Mesenchymal stem cell (in vitro differentiated cells and primary cell): Measurements from ENCODE around the gene POM121.
"Not testable (repeated sequence)": the region's sequence is repeated elsewhere in the genome, so short reads cannot be mapped to it uniquely, and the experiment has no call there.

Source experiments
- DNase-seq: peaks from one replicate; pipeline ENCODE4 v3.0.0-alpha.2; 2013
- H2AFZ ChIP-seq: one replicate; pipeline ENCODE4 v1.6.1; 2013; ENCODE audit warnings: low read depth, mild to moderate bottlenecking, control low read depth, inconsistent platforms, low read length, moderate library complexity
- H2AK5ac ChIP-seq: 2 replicates; pipeline ENCODE4 v1.6.1; 2013; ENCODE audit warnings: low read length, moderate library complexity, mild to moderate bottlenecking, inconsistent platforms; ENCODE audit not compliant: severe bottlenecking
- H2BK120ac ChIP-seq: one replicate; pipeline ENCODE4 v1.6.1; 2013; ENCODE audit warnings: low read depth, mild to moderate bottlenecking, inconsistent platforms, low read length, moderate library complexity
- H2BK12ac ChIP-seq, 2 experiments: one replicate each; pipeline ENCODE4 v1.6.1; 2013; ENCODE audit warnings: inconsistent platforms in 2 of 2, low read length in 2 of 2, mild to moderate bottlenecking in 2 of 2, moderate library complexity in 2 of 2, control low read depth in 1 of 2
- H2BK15ac ChIP-seq: one replicate; pipeline ENCODE4 v1.6.1; 2013; ENCODE audit warnings: mild to moderate bottlenecking, low read depth, inconsistent platforms; ENCODE audit not compliant: poor library complexity, severe bottlenecking
- H2BK5ac ChIP-seq: 2 replicates; pipeline ENCODE4 v1.6.1; 2013; ENCODE audit warnings: low read depth, mild to moderate bottlenecking, low read length, control low read depth, inconsistent platforms; ENCODE audit not compliant: poor library complexity, severe bottlenecking
- H3K14ac ChIP-seq, 2 experiments: one replicate each; pipeline ENCODE4 v1.6.1; 2013; ENCODE audit warnings: inconsistent platforms in 2 of 2, low read length in 2 of 2, control low read depth in 1 of 2, mild to moderate bottlenecking in 1 of 2, moderate library complexity in 1 of 2
- H3K18ac ChIP-seq, 2 experiments: one replicate each; pipeline ENCODE4 v1.6.1; 2013; ENCODE audit warnings: inconsistent platforms in 2 of 2, low read length in 2 of 2, control low read depth in 1 of 2, low read depth in 1 of 2, mild to moderate bottlenecking in 1 of 2
- H3K23ac ChIP-seq, 2 experiments: one replicate each; pipeline ENCODE4 v1.6.1; 2013; ENCODE audit warnings: inconsistent platforms in 2 of 2, low read length in 2 of 2, mild to moderate bottlenecking in 2 of 2, moderate library complexity in 2 of 2, control low read depth in 1 of 2
- H3K27ac ChIP-seq: 2 replicates; pipeline ENCODE4 v1.5.1; 2013; ENCODE audit warnings: mild to moderate bottlenecking, moderate library complexity, low read length, control low read depth, inconsistent platforms; ENCODE audit not compliant: poor library complexity, severe bottlenecking
- H3K27me3 ChIP-seq, 2 experiments: 2 replicates each; pipeline versions ENCODE4 v1.6.1 to v1.7.0; 2013; ENCODE audit warnings: low read length in 2 of 2, mild to moderate bottlenecking in 2 of 2, moderate library complexity in 2 of 2, control low read depth in 1 of 2, inconsistent platforms in 1 of 2; ENCODE audit not compliant: control insufficient read depth in 1 of 2, insufficient read depth in 1 of 2
- H3K36me3 ChIP-seq, 2 experiments: 2 replicates each; pipeline versions ENCODE4 v1.6.1 to v1.7.0; 2013; ENCODE audit warnings: low read length in 2 of 2, control low read depth in 1 of 2, inconsistent platforms in 1 of 2, low read depth in 1 of 2, mild to moderate bottlenecking in 1 of 2; ENCODE audit not compliant: insufficient read depth in 2 of 2, control insufficient read depth in 1 of 2
- H3K4ac ChIP-seq, 2 experiments: one replicate each; pipeline ENCODE4 v1.6.1; 2013; ENCODE audit warnings: inconsistent platforms in 2 of 2, low read length in 2 of 2, mild to moderate bottlenecking in 2 of 2, moderate library complexity in 2 of 2, control low read depth in 1 of 2, low read depth in 1 of 2
- H3K4me1 ChIP-seq: 2 replicates; pipeline ENCODE4 v1.6.1; 2013; ENCODE audit warnings: low read depth, low read length, control low read depth; ENCODE audit not compliant: control insufficient read depth, insufficient read depth
- H3K4me2 ChIP-seq: 2 replicates; pipeline ENCODE4 v1.6.1; 2013; ENCODE audit warnings: low read length, mild to moderate bottlenecking, inconsistent platforms; ENCODE audit not compliant: poor library complexity, severe bottlenecking
- H3K4me3 ChIP-seq, 2 experiments: 2 replicates each; pipeline versions ENCODE4 v1.5.1 to v1.7.0; 2013; ENCODE audit warnings: low read length in 2 of 2, mild to moderate bottlenecking in 2 of 2, control low read depth in 1 of 2, low read depth in 1 of 2; ENCODE audit not compliant: insufficient read depth in 1 of 2
- H3K79me1 ChIP-seq: replicated peaks from 2 replicates; pipeline ENCODE4 v1.6.1; 2013; ENCODE audit warnings: mild to moderate bottlenecking, control low read depth, low read length, inconsistent platforms; ENCODE audit not compliant: poor library complexity, severe bottlenecking
- H3K9ac ChIP-seq: 2 replicates; pipeline ENCODE4 v1.7.0; 2013; ENCODE audit warnings: mild to moderate bottlenecking, low read length, moderate library complexity
- H3K9me3 ChIP-seq: 2 replicates; pipeline ENCODE4 v1.7.0; 2013; ENCODE audit warnings: mild to moderate bottlenecking, low read length; ENCODE audit not compliant: control insufficient read depth
- H4K8ac ChIP-seq: one replicate; pipeline ENCODE4 v1.6.1; 2013; ENCODE audit warnings: inconsistent platforms, mild to moderate bottlenecking, low read length, moderate library complexity
- H4K91ac ChIP-seq: one replicate; pipeline ENCODE4 v1.6.1; 2013; ENCODE audit warnings: mild to moderate bottlenecking, low read length, inconsistent platforms
- WGBS: methylation state at CpG from one replicate; pipeline ENCODE4 v1.1.7; 2013; ENCODE audit warnings: mixed read lengths; 5-methylcytosine and 5-hydroxymethylcytosine counted together

The POM121 gene

DNA sequence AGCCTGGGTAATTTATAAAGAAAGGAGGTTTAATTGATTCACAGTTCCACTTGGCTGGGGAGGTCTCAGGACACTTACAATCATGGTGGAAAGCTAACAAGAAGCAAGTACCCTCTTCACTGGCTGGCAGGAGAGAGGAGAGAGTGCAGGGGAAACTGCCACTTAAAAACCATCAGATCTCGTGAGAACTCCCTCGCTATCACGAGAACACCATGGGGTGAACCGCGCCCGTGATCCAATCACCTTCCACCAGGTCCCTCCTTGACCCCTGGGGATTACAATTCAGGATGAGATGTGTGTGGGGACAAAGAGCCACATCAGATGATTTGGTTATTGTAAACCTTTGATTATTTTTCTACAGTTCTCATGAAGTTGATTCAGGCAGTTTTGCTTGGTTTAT, 20.2 kb upstream of the POM121 start:
- H3K9ac ChIP-seq, H3K4me3 ChIP-seq, H3K4ac ChIP-seq, H4K91ac ChIP-seq, H3K14ac ChIP-seq, H2BK15ac ChIP-seq, H2BK12ac ChIP-seq, H3K9me3 ChIP-seq, H3K18ac ChIP-seq, H2AK5ac ChIP-seq, H3K27me3 ChIP-seq, H3K4me1 ChIP-seq, H3K27ac ChIP-seq, DNase-seq, H3K23ac ChIP-seq, H3K4me2 ChIP-seq, H2BK120ac ChIP-seq, H4K8ac ChIP-seq, H2AFZ ChIP-seq, H2BK5ac ChIP-seq: not testable (repeated sequence)
- 100% methylated on average over 6 of the region's 6 CpGs for WGBS
- Histone ChIP-seq H3K79me1 (peaks cover 24% of the 10 kb centered on the region), H3K36me3 (peaks cover 21 to 32% of the 10 kb centered on the region in 2 experiments)

DNA sequence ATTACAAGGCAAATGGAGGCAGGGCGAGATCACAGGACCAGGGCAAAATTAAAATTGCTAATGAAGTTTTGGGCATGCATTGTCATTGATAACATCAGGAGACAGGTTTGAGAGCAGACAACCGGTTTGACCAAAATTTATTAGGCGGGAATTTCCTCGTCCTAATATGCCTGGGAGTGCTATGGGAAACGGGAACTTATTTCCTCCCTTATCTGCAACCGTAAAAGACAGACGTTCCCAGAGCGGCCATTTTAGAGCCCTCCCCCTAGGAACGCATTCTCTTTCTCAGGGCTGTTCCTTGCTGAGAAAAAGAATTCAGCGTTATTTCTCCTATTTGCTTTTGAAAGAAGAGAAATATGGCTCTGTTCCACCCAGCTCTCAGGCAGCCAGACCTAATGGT, 16.5 kb upstream of the POM121 start:
- H3K79me1 ChIP-seq = peaks cover 15% of the 10 kb centered on the region
- not testable (repeated sequence) for H3K4ac ChIP-seq, H3K9me3 ChIP-seq, H3K23ac ChIP-seq, H2BK5ac ChIP-seq, H2AFZ ChIP-seq, H2BK15ac ChIP-seq, H2AK5ac ChIP-seq, H3K4me2 ChIP-seq, H3K4me3 ChIP-seq, H2BK120ac ChIP-seq, H3K9ac ChIP-seq, H4K91ac ChIP-seq, H3K27me3 ChIP-seq, H2BK12ac ChIP-seq, H4K8ac ChIP-seq, H3K18ac ChIP-seq, H3K14ac ChIP-seq, H3K27ac ChIP-seq, H3K4me1 ChIP-seq, DNase-seq
- 97% methylated on average over 10 of the region's 10 CpGs for WGBS
- H3K36me3 ChIP-seq = peaks cover 10 to 19% of the 10 kb centered on the region in 2 experiments

DNA sequence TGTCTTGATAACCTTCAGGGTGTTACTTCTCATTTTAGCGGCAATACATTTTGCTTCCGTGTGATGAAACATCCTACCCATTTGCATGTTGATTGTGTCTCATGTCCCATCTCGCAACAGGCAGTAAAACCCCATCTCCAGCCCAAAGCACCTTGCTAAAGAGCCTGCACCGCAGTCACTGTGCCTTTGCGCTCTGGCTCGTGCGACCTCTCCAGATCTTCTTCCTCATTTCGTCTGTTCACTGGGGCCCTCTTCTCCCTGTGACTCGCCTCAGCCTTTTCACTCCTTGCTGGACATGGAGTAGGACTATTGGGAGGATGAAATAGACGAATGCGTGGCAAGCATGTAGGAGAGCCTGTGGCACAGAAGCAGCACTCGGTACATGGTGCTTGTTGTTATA, 13.5 kb upstream of the POM121 start:
- H3K27ac ChIP-seq, H3K4me1 ChIP-seq, H2AK5ac ChIP-seq, H3K9ac ChIP-seq, H2BK5ac ChIP-seq, H4K8ac ChIP-seq, H3K9me3 ChIP-seq, H2AFZ ChIP-seq, H2BK12ac ChIP-seq, H3K4me3 ChIP-seq, H2BK15ac ChIP-seq, H2BK120ac ChIP-seq, H3K18ac ChIP-seq, DNase-seq, H3K4ac ChIP-seq, H3K14ac ChIP-seq, H3K27me3 ChIP-seq, H3K23ac ChIP-seq, H3K4me2 ChIP-seq, H4K91ac ChIP-seq: not testable (repeated sequence)
- H3K79me1 ChIP-seq = peaks cover 13% of the 10 kb centered on the region
- no CpG with 5 or more reads among the region's 12 CpGs for WGBS
- peaks cover 18 to 22% of the 10 kb centered on the region in 2 experiments for H3K36me3 ChIP-seq

DNA sequence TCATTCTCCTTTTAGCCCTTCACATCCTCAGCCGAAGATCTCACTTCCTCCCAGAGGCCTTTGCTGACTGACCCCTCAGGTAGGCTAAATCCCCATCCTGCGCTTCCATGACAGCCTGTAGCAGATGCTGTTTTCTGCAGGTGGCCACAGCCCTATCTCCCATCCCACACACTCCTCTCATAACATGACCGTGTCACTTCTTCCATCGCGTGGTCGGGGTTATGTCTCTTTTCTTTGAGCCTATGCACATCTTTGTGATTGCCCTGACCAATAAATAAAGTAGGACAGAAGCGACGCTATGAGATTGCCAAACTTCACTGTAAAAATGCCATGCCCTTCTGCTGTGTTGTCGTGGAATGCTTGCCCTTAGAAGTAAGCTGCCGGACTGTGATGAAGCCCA, 11.1 kb upstream of the POM121 start:
- H3K27me3 ChIP-seq, H3K18ac ChIP-seq, H3K4me3 ChIP-seq, H3K9me3 ChIP-seq, H3K23ac ChIP-seq, H2BK12ac ChIP-seq, H2BK5ac ChIP-seq, H3K27ac ChIP-seq, DNase-seq, H3K4ac ChIP-seq, H4K91ac ChIP-seq, H2BK120ac ChIP-seq, H3K4me1 ChIP-seq, H2AFZ ChIP-seq, H3K14ac ChIP-seq, H2AK5ac ChIP-seq, H2BK15ac ChIP-seq, H3K4me2 ChIP-seq, H3K9ac ChIP-seq, H4K8ac ChIP-seq: not testable (repeated sequence)
- WGBS = 92% methylated on average over 10 of the region's 10 CpGs
- peaks cover 14% of the 10 kb centered on the region for H3K79me1 ChIP-seq
- peaks cover 18 to 22% of the 10 kb centered on the region in 2 experiments for H3K36me3 ChIP-seq
